Fibroblast of pulmonary artery (primary cell): ENCODE measurements around the gene ESR1.
"Not testable (repeated sequence)": the region's sequence is repeated elsewhere in the genome, so short reads cannot be mapped to it uniquely, and the experiment has no call there.

Experiments
- DNase-seq: peaks from one replicate; pipeline ENCODE4 v3.0.0-alpha.2; 2010; ENCODE audit warnings: low read depth
- H3K4me3 ChIP-seq: replicated peaks from 2 replicates; pipeline ENCODE4 v1.5.1; 2011; ENCODE audit warnings: low read depth, mild to moderate bottlenecking, control low read depth, low read length, moderate library complexity
- TF ChIP-seq, protein P1 (sequence below): IDR thresholded peaks from 2 replicates; pipeline ENCODE4 v1.5.1; 2011; ENCODE audit warnings: mild to moderate bottlenecking, control low read depth, low read length, inconsistent platforms; ENCODE audit errors: missing control alignments

Gene ESR1

DNA sequence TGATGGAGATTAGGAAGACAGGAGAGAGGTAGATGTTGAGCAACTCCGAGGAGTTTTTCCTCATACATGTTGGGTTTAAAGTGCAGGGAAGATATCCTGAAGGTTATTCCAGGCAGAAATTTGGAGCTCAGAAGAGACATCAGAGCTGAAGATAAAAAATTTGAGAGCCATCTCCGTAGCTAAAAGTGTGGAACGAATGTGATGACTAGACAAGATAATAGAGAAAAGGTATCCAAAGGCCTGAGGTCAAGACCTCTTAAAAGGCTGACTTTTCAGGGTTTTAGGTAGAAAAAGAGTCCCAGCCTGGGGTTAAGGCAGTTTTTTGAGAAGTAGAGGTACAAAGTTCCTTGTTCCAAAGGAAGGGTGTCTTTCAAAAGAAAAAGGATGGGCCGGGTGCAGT is 214.8 kb downstream of the ESR1 start:
- TF ChIP-seq, protein P1, sequence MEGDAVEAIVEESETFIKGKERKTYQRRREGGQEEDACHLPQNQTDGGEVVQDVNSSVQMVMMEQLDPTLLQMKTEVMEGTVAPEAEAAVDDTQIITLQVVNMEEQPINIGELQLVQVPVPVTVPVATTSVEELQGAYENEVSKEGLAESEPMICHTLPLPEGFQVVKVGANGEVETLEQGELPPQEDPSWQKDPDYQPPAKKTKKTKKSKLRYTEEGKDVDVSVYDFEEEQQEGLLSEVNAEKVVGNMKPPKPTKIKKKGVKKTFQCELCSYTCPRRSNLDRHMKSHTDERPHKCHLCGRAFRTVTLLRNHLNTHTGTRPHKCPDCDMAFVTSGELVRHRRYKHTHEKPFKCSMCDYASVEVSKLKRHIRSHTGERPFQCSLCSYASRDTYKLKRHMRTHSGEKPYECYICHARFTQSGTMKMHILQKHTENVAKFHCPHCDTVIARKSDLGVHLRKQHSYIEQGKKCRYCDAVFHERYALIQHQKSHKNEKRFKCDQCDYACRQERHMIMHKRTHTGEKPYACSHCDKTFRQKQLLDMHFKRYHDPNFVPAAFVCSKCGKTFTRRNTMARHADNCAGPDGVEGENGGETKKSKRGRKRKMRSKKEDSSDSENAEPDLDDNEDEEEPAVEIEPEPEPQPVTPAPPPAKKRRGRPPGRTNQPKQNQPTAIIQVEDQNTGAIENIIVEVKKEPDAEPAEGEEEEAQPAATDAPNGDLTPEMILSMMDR: no peak
- no peak for DNase-seq
- H3K4me3 ChIP-seq: no peak overlapping the region

DNA sequence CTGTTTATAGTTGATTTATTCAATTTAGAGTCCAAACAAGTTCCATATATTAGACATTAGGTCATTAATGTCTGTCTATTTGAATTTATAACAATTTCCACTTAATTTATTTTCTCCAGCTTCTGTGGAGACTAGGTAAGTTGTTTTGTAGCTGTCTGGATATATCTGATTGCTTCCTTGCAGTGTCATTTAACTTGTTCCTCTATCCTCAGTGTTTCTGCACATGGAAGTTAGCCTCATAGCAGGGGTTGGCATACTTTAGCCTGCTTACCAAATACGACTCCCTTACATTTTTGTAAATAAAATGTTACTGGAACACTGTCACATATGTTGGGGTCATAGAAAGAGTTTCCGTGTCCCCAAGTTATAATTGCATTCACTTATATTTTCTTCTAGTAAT is 216.1 kb downstream of the ESR1 start:
- no peak for DNase-seq
- H3K4me3 ChIP-seq: no peak overlapping the region
- TF ChIP-seq, protein P1: no peak

DNA sequence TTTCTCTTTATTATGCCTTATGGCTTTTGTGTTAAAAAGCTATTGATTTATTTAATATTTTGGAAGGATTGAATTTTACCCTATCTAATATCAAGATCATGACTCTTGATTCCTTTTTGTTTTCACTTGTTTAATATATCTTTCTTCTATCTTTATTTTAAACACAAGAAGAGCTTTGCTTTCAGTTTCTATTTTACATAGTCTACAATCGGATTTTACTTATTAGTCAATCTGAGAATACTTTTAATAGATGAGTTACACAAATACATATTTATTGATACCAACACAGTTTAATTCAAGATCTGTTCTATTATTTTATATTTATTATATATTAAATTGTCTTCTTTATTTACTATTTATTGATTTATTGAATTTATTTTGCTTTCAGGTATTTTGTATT is 218.8 kb downstream of the ESR1 start:
- TF ChIP-seq, protein P1: no peak

DNA sequence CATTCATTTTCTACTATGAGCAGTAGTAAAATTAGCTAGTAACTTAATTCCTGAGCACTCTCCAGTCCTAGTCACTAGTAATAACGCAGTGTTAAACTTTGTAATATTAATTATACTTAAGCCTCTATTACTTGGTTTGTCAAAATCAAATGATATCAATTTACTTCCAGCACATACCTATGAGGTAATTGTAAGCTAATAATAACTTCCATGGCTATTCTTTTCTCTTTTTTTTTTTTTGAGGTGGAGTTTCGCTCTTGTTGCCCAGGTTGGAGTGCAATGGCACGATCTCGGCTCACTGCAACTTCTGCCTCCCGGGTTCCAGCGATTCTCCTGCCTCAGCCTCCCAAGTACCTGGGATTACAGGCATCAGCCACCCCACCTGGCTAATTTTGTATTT is 219.3 kb downstream of the ESR1 start:
- not testable (repeated sequence) for DNase-seq

More for the DNA sequence above, 218.8 kb downstream of the ESR1 start:
- no peak overlapping the region for H3K4me3 ChIP-seq
- DNase-seq: no peak

DNA sequence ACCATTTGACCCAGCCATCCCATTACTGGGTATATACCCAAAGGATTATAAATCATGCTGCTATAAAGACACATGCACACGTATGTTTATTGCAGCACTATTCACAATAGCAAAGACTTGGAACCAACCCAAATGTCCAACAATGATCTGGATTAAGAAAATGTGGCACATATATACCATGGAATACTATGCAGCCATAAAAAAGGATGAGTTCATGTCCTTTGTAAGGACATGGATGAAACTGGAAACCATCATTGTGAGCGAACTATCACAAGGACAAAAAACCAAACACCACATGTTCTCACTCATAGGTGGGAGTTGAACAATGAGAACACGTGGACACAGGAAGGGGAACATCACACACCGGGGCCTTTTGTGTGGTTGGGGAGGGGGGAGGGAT is 226.3 kb downstream of the ESR1 start:
- DNase-seq, H3K4me3 ChIP-seq: not testable (repeated sequence)

More for the DNA sequence above, 219.3 kb downstream of the ESR1 start:
- not testable (repeated sequence) for H3K4me3 ChIP-seq

DNA sequence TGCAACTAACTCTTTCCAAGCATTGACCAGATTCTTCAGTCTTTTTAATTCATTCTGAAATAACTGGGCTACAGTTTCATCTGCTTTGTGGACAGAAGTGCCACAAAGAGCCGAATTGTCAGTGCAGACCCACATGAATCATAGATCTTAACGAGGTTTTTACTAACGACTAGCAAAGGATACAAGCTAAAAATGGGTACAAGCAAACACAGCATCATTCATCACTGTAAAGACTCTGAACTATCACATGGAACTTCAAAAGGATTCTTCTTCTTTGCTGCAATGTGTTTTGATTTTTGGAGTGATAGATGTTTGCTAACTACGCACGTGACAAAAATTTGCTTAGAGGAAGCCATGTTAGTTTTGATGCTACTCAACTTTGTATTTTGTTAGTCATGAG is 227.1 kb downstream of the ESR1 start:
- no peak for DNase-seq
- H3K4me3 ChIP-seq: no peak overlapping the region
- TF ChIP-seq, protein P1: no peak

DNA sequence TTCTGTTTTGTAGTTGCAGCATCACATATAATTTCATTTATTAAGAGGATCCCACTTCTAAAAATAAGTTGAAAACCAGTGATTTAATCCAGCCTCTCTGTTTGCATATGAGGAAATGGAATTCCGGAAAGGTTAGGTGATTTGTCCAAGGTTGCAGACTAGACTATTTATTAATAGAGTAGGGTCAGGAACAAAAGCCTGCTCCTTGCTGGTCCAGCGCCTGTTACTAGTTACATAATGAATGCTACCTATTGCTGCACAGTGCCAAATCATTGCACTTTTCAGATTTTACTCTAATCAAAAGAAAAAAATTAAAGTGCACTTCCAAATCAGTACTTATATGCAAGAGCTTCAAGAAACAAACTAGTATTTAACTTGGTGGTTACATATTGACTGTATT is 238.6 kb downstream of the ESR1 start:
- TF ChIP-seq, protein P1: no peak

DNA sequence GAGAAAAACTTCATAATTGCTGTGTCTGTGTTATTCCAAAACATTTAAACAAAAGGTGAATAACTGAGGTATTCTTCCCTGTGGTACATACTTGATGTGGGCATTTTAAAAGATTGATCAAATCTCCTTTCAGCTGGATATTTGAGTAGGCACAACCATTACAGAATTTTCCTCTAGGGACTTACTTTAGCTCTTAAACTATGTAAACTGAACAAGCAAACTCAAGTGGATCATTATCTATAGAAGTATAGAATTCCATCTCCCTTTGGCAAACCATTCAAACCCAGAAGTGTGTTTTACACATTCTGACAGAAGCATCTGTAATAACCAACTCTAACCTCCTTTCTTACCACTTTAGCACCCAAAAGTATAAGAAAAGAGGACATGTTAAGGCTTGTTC is 241.4 kb downstream of the ESR1 start:
- no peak overlapping the region for H3K4me3 ChIP-seq
- TF ChIP-seq, protein P1: no peak

More for the DNA sequence above, 238.6 kb downstream of the ESR1 start:
- no peak overlapping the region for H3K4me3 ChIP-seq
- DNase-seq: no peak

More for the DNA sequence above, 241.4 kb downstream of the ESR1 start:
- no peak for DNase-seq
